ENCODE data around the gene CFL1. TPM values are rescaled to one million over a fixed set of nuclear protein-coding genes. Genes with fewer than 3 reads are reported as not detected.

Gene CFL1
- total RNA-seq, 1 experiment from 2014 or later: 1,911 TPM

DNA sequence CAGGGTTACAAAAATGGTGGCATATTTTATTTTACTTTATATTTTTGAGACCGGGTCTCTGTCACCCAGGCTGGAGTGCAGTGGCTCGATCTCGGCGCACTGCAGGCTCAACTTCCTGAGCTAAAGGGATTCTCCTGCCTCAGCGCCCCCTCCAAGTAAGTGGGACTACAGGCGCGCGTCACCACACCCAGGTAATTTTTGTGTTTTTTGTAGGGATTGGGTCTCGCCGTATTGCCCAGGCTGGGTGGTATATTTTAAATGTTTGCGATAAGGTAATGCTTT is 42.9 kb upstream of the CFL1 start:
- ChIA-PET POLR2A (interaction anchor here (0.6 to 3.4 kb wide), 10 partner anchors 10 to 1899 kb away, joined by 3 to 35 read pairs (median 3); partner anchors contain the start of genes CCDC85B and FIBP), CTCF (interaction anchor here (0.7 to 1.2 kb wide), 2 partner anchors 12 to 15 kb away, joined by 4 to 11 read pairs; partner anchors contain the start of gene FIBP)
- no peaks in the 10 kb centered on the region for H3K27me3 ChIP-seq (ENCODE audit: control insufficient read depth, insufficient read depth, low read length)
- TF ChIP-seq POLR2AphosphoS5 (IDR thresholded peaks at IDR 0.05; ENCODE audit: low read depth, low read length): no peak
- no peaks in the 10 kb centered on the region for H3K9me3 ChIP-seq (ENCODE audit: control insufficient read depth, insufficient read depth, low read depth, low read length)
- ATAC-seq: no peak
- intact Hi-C loops (cut with micrococcal nuclease; ENCODE audit: unreplicated experiment) (no loop called here), in situ Hi-C loops (cut with HindIII; ENCODE audit: low pct_unique_long_range_greater_than_20kb, low sequenced_read_pairs) (no loop called here)
- TSS peak; percentile 98 for BruUV-seq (replicated peaks)
- H3K4me1 ChIP-seq (ENCODE audit: control insufficient read depth, insufficient read depth, low read length): peaks cover 54% of the 10 kb centered on the region
- H3K4me3 ChIP-seq (ENCODE audit: low read depth in 2 of 2, low read length in 2 of 2): peak overlapping the region; percentile 61 to 82
- H3K27ac ChIP-seq (ENCODE audit: low read length): peak overlapping the region; percentile 99
- H3K36me3 ChIP-seq (ENCODE audit: control insufficient read depth, insufficient read depth, low read length): no peaks in the 10 kb centered on the region; the same call in 1 of the 2 replicates
- no peak for DNase-seq (ENCODE audit: low read depth, low spot score)

DNA sequence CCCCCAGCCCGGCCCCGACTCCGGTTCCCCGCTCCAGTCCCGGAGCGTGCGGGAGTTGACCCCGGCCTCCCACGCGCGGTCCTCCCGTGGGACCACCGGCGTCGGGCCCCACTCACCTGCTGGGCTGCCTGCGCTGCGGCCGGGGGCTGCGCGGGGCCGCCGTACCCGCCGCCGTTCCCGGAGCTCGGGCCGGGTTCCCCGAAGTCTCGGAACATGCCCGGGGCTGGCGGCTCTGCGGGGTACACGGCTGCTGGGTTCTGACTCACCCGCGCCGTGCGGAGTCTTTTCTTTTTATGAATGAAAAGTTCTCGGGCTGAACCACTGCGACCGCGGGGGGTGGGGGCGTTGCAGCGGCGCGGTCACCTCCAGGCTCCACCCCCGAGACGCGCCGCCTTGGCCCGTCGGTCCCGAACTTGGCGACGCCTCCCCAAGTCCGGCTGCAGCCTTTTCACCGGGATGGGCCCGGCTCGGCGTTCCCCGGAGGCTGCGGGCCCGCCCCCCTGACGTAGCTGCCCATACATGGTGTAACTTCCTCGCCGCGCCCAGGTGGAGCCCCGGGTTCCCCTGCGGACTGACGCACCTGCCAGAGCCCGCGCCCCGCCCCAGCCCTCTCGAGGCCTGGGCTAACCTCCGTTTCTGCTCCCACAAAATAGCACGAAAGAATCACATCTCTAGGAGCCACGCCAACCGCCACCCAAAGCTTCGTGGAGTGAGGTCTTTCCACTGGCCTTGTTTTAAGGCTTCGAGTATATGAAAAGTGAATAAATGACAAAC is 42.3 kb upstream of the CFL1 start, which contains the start of gene FOSL1:
FOSL1 (minus strand) TSS at position 264 of the 774 bp plus-strand sequence; CDS start at position 215, 49 bp downstream.
- peak; percentile 98; the same call in 1 of the 2 replicates for TF ChIP-seq SIN3A (IDR thresholded peaks at IDR 0.05; ENCODE audit: borderline replicate concordance, insufficient read depth, low read depth, low read length)
- TF ChIP-seq, protein P1, sequence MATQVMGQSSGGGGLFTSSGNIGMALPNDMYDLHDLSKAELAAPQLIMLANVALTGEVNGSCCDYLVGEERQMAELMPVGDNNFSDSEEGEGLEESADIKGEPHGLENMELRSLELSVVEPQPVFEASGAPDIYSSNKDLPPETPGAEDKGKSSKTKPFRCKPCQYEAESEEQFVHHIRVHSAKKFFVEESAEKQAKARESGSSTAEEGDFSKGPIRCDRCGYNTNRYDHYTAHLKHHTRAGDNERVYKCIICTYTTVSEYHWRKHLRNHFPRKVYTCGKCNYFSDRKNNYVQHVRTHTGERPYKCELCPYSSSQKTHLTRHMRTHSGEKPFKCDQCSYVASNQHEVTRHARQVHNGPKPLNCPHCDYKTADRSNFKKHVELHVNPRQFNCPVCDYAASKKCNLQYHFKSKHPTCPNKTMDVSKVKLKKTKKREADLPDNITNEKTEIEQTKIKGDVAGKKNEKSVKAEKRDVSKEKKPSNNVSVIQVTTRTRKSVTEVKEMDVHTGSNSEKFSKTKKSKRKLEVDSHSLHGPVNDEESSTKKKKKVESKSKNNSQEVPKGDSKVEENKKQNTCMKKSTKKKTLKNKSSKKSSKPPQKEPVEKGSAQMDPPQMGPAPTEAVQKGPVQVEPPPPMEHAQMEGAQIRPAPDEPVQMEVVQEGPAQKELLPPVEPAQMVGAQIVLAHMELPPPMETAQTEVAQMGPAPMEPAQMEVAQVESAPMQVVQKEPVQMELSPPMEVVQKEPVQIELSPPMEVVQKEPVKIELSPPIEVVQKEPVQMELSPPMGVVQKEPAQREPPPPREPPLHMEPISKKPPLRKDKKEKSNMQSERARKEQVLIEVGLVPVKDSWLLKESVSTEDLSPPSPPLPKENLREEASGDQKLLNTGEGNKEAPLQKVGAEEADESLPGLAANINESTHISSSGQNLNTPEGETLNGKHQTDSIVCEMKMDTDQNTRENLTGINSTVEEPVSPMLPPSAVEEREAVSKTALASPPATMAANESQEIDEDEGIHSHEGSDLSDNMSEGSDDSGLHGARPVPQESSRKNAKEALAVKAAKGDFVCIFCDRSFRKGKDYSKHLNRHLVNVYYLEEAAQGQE (IDR thresholded peaks at IDR 0.05; ENCODE audit: insufficient read depth in 1 of 2, low read depth in 2 of 2, low read length in 1 of 2): 0 out of 4 replicates have a peak, but pooled peaks of 1 of the 2 experiments have one; percentile 8
- TF ChIP-seq POLR2AphosphoS5 (IDR thresholded peaks at IDR 0.05; ENCODE audit: low read depth, low read length): peak; percentile 99
- TF ChIP-seq, protein P2, sequence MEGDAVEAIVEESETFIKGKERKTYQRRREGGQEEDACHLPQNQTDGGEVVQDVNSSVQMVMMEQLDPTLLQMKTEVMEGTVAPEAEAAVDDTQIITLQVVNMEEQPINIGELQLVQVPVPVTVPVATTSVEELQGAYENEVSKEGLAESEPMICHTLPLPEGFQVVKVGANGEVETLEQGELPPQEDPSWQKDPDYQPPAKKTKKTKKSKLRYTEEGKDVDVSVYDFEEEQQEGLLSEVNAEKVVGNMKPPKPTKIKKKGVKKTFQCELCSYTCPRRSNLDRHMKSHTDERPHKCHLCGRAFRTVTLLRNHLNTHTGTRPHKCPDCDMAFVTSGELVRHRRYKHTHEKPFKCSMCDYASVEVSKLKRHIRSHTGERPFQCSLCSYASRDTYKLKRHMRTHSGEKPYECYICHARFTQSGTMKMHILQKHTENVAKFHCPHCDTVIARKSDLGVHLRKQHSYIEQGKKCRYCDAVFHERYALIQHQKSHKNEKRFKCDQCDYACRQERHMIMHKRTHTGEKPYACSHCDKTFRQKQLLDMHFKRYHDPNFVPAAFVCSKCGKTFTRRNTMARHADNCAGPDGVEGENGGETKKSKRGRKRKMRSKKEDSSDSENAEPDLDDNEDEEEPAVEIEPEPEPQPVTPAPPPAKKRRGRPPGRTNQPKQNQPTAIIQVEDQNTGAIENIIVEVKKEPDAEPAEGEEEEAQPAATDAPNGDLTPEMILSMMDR (IDR thresholded peaks at IDR 0.05): no peak
- peak; percentile 77 for TF ChIP-seq TCF7L2 (IDR thresholded peaks at IDR 0.05; ENCODE audit: low read depth, low read length)
- intact Hi-C loops (cut with micrococcal nuclease; ENCODE audit: unreplicated experiment): no loop called here
- BruUV-seq (replicated peaks): no TSS peak
- no peaks in the 10 kb centered on the region for H3K9me3 ChIP-seq (ENCODE audit: control insufficient read depth, insufficient read depth, low read depth, low read length)
- H3K4me3 ChIP-seq (ENCODE audit: low read depth in 2 of 2, low read length in 2 of 2): peak within 1 kb of the TSS; percentile 82 to 89
- in situ Hi-C loops (cut with HindIII; ENCODE audit: low pct_unique_long_range_greater_than_20kb, low sequenced_read_pairs): no loop called here
- DNase-seq (ENCODE audit: low read depth, low spot score) (no peak), ATAC-seq (peak; percentile 69)
- H3K27me3 ChIP-seq (ENCODE audit: control insufficient read depth, insufficient read depth, low read length): no peaks in the 10 kb centered on the region
- POLR2A ChIA-PET: interaction anchor here (0.6 to 3.4 kb wide), 11 partner anchors 10 to 1899 kb away, joined by 3 to 35 read pairs (median 3); partner anchors contain the start of genes CCDC85B and FIBP
- CTCF ChIA-PET: interaction anchor here (0.5 to 1.2 kb wide), 3 partner anchors 12 to 166 kb away, joined by 4 to 11 read pairs (median 8); partner anchors contain the start of gene FIBP
- H3K4me1 ChIP-seq (ENCODE audit: control insufficient read depth, insufficient read depth, low read length): peaks cover 58% of the 10 kb centered on the region
- H3K27ac ChIP-seq (ENCODE audit: low read length): peak within 1 kb of the TSS; percentile 99
- no peaks in the 10 kb centered on the region; the same call in 1 of the 2 replicates for H3K36me3 ChIP-seq (ENCODE audit: control insufficient read depth, insufficient read depth, low read length)

Measured in Panc1 (cell line).